OCI-LY7 (cell line): Measurements from ENCODE around the gene TMEM183A.

Source experiments
- CTCF ChIP-seq: fragments of 200-600 bp; sonication (generic); conservative IDR thresholded peaks from 2 replicates; pipeline ENCODE4 v1.5.1; 2014; ENCODE audit warnings: mild to moderate bottlenecking, antibody characterized with exemption, low read length, moderate library complexity, mixed read lengths
- EZH2phosphoT487 ChIP-seq: fragments of 200-600 bp; sonication (generic); IDR thresholded peaks from 2 replicates; pipeline ENCODE4 v1.6.1; 2018; ENCODE audit warnings: low read depth, borderline replicate concordance, mild to moderate bottlenecking, mixed run types, antibody characterized with exemption, low read length, moderate library complexity, mixed read lengths

- no peak for TF ChIP-seq CTCF
- no peak for TF ChIP-seq EZH2phosphoT487
These were observed 19.0 kb downstream of the TMEM183A start, which contains the start of gene PPFIA4 for GRCh38 chr1:203026031-203026665.
